ENCODE results near the gene AADACL3. TPM values are rescaled to one million over a fixed set of nuclear protein-coding genes. Genes with fewer than 3 reads are reported as not detected.

Gene AADACL3
- total and polyA plus RNA-seq, 2 of the 8 experiments (the other 6 are each of a cell fraction or from before 2014, with no cell fraction given), result 0.33 to 2.3 TPM

DNA sequence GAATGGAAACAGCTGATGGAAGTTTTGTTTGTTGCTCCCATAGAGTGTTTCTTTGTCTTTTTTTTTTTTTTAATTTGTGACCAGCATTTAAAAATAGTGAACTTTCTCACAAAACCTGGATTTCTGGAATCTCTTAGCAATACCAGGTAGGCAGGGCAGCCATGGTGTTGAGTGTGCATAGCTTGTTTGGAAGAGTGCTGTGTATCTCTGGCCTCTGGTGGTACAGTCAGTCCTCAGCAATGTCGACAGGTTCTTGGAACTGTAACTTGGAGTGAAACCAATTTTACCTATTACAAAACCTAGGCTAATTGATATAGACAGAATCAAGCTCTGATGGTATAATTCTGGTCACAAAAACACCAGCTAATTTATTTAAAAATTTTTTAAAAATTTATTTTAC, 6.7 kb downstream of the AADACL3 start (continued):
- TF ChIP-seq, protein P1, sequence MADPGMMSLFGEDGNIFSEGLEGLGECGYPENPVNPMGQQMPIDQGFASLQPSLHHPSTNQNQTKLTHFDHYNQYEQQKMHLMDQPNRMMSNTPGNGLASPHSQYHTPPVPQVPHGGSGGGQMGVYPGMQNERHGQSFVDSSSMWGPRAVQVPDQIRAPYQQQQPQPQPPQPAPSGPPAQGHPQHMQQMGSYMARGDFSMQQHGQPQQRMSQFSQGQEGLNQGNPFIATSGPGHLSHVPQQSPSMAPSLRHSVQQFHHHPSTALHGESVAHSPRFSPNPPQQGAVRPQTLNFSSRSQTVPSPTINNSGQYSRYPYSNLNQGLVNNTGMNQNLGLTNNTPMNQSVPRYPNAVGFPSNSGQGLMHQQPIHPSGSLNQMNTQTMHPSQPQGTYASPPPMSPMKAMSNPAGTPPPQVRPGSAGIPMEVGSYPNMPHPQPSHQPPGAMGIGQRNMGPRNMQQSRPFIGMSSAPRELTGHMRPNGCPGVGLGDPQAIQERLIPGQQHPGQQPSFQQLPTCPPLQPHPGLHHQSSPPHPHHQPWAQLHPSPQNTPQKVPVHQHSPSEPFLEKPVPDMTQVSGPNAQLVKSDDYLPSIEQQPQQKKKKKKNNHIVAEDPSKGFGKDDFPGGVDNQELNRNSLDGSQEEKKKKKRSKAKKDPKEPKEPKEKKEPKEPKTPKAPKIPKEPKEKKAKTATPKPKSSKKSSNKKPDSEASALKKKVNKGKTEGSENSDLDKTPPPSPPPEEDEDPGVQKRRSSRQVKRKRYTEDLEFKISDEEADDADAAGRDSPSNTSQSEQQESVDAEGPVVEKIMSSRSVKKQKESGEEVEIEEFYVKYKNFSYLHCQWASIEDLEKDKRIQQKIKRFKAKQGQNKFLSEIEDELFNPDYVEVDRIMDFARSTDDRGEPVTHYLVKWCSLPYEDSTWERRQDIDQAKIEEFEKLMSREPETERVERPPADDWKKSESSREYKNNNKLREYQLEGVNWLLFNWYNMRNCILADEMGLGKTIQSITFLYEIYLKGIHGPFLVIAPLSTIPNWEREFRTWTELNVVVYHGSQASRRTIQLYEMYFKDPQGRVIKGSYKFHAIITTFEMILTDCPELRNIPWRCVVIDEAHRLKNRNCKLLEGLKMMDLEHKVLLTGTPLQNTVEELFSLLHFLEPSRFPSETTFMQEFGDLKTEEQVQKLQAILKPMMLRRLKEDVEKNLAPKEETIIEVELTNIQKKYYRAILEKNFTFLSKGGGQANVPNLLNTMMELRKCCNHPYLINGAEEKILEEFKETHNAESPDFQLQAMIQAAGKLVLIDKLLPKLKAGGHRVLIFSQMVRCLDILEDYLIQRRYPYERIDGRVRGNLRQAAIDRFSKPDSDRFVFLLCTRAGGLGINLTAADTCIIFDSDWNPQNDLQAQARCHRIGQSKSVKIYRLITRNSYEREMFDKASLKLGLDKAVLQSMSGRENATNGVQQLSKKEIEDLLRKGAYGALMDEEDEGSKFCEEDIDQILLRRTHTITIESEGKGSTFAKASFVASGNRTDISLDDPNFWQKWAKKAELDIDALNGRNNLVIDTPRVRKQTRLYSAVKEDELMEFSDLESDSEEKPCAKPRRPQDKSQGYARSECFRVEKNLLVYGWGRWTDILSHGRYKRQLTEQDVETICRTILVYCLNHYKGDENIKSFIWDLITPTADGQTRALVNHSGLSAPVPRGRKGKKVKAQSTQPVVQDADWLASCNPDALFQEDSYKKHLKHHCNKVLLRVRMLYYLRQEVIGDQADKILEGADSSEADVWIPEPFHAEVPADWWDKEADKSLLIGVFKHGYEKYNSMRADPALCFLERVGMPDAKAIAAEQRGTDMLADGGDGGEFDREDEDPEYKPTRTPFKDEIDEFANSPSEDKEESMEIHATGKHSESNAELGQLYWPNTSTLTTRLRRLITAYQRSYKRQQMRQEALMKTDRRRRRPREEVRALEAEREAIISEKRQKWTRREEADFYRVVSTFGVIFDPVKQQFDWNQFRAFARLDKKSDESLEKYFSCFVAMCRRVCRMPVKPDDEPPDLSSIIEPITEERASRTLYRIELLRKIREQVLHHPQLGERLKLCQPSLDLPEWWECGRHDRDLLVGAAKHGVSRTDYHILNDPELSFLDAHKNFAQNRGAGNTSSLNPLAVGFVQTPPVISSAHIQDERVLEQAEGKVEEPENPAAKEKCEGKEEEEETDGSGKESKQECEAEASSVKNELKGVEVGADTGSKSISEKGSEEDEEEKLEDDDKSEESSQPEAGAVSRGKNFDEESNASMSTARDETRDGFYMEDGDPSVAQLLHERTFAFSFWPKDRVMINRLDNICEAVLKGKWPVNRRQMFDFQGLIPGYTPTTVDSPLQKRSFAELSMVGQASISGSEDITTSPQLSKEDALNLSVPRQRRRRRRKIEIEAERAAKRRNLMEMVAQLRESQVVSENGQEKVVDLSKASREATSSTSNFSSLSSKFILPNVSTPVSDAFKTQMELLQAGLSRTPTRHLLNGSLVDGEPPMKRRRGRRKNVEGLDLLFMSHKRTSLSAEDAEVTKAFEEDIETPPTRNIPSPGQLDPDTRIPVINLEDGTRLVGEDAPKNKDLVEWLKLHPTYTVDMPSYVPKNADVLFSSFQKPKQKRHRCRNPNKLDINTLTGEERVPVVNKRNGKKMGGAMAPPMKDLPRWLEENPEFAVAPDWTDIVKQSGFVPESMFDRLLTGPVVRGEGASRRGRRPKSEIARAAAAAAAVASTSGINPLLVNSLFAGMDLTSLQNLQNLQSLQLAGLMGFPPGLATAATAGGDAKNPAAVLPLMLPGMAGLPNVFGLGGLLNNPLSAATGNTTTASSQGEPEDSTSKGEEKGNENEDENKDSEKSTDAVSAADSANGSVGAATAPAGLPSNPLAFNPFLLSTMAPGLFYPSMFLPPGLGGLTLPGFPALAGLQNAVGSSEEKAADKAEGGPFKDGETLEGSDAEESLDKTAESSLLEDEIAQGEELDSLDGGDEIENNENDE (IDR thresholded peaks at IDR 0.05; ENCODE audit: insufficient replicate concordance, low read length), result no peak
- TF ChIP-seq SIX5 (IDR thresholded peaks at IDR 0.05; ENCODE audit: low read depth, low read length) (no peak), TAF7 (optimal IDR thresholded peaks at IDR 0.05; ENCODE audit: borderline replicate concordance, low read depth, low read length) (no peak), CBX5 (IDR thresholded peaks at IDR 0.05; ENCODE audit: low read depth, low read length) (no peak), RNF2 (IDR thresholded peaks at IDR 0.05; ENCODE audit: borderline replicate concordance, low read depth, low read length, missing control alignments, poor library complexity, severe bottlenecking) (no peak), FOSL1 (IDR thresholded peaks at IDR 0.05; ENCODE audit: insufficient read depth, low read depth, low read length) (no peak), TBP (IDR thresholded peaks at IDR 0.05; ENCODE audit: low read depth, low read length) (no peak), CREB1 (IDR thresholded peaks at IDR 0.05) (no peak), HDAC2 (IDR thresholded peaks at IDR 0.05; ENCODE audit: borderline replicate concordance in 1 of 2, low read depth in 2 of 2, low read length in 2 of 2) (no peak), YY1 (IDR thresholded peaks at IDR 0.05; ENCODE audit: low read depth, low read length) (no peak), ASH2L (IDR thresholded peaks at IDR 0.05; ENCODE audit: low read length) (no peak)
